Fibroblast of lung (primary cell): ENCODE measurements around the gene XPNPEP2.

Experiments
- EZH2 ChIP-seq: IDR thresholded peaks from 2 replicates; pipeline ENCODE4 v1.5.1; 2012; ENCODE audit warnings: low read length, control low read depth, mild to moderate bottlenecking; ENCODE audit errors: missing control alignments
- TF ChIP-seq, protein P1 (sequence below), 2 donors: IDR thresholded peaks in 1 of 2; conservative IDR thresholded peaks in 1 of 2; 1 replicate in 1 of 2; 2 replicates in 1 of 2; pipeline ENCODE4 v1.5.1; 2011 to 2012; ENCODE audit warnings: low read length in 2 of 2, control low read depth in 1 of 2, inconsistent platforms in 1 of 2, low read depth in 1 of 2, mild to moderate bottlenecking in 1 of 2

GRCh38 chrX:129791961-129792570 is 53.3 kb downstream of the XPNPEP2 start:
- TF ChIP-seq, protein P1, sequence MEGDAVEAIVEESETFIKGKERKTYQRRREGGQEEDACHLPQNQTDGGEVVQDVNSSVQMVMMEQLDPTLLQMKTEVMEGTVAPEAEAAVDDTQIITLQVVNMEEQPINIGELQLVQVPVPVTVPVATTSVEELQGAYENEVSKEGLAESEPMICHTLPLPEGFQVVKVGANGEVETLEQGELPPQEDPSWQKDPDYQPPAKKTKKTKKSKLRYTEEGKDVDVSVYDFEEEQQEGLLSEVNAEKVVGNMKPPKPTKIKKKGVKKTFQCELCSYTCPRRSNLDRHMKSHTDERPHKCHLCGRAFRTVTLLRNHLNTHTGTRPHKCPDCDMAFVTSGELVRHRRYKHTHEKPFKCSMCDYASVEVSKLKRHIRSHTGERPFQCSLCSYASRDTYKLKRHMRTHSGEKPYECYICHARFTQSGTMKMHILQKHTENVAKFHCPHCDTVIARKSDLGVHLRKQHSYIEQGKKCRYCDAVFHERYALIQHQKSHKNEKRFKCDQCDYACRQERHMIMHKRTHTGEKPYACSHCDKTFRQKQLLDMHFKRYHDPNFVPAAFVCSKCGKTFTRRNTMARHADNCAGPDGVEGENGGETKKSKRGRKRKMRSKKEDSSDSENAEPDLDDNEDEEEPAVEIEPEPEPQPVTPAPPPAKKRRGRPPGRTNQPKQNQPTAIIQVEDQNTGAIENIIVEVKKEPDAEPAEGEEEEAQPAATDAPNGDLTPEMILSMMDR (conservative IDR thresholded peaks at IDR 0.05 in 1 of 2, IDR thresholded peaks at IDR 0.05 in 1 of 2; ENCODE audit: low read depth in 1 of 2, low read length in 2 of 2), result no peak
- no peak for TF ChIP-seq EZH2
